Activated naive CD8-positive, alpha-beta T cell treated with anti-CD3 and anti-CD28 coated beads, Interleukin-2, amount 50 U/mL, for 24 hours (primary cell): Measurements from ENCODE around the gene KIAA0232.
A peak's percentile ranks its signal among the peaks of the same experiment; 100 is the strongest.

Source experiments
- ATAC-seq: fragments of 150-1000 bp; cut with Tn5 transposase; one replicate; pipeline ENCODE4 v1.10.0; 2021
- DNase-seq: peaks from one replicate; pipeline ENCODE4 v3.0.0; 2021
- H3K27ac Mint-ChIP-seq: one replicate; pipeline ENCODE4 v1.8.0; 2021; ENCODE audit warnings: mild to moderate bottlenecking, mixed read lengths
- H3K27me3 Mint-ChIP-seq: one replicate; pipeline ENCODE4 v1.8.0; 2021; ENCODE audit warnings: mixed read lengths
- H3K36me3 Mint-ChIP-seq: one replicate; pipeline ENCODE4 v1.8.0; 2021; ENCODE audit warnings: low read depth, mixed read lengths
- H3K4me1 Mint-ChIP-seq: one replicate; pipeline ENCODE4 v1.8.0; 2021; ENCODE audit warnings: mixed read lengths
- H3K4me3 Mint-ChIP-seq: one replicate; pipeline ENCODE4 v1.8.0; 2021; ENCODE audit warnings: mild to moderate bottlenecking, moderate library complexity, mixed read lengths
- H3K9me3 Mint-ChIP-seq: one replicate; pipeline ENCODE4 v1.8.0; 2021; ENCODE audit warnings: mixed read lengths

The KIAA0232 gene

DNA sequence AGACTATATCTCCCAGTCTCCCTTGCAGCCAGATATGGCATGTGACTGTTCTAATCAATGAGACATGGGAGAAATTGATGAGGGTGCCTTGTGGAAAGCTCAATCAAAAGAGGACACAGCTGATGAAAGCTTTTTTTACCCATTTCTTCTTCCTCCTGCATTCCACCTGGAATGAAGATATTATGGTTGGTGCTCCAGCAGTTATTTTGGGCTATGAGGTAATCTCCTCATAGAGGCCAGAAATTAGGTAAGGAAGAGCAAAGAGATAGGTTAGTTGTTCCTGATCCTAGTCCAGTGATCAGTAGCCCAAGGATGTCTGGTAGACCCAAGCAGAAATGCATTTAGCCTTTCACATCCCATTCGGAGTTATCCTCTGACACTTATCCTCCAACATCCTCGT, 16.8 kb upstream of the KIAA0232 start:
- Mint-ChIP-seq H3K4me1 (peaks cover 28% of the 10 kb centered on the region), H3K9me3 (no peaks in the 10 kb centered on the region), H3K27me3 (no peaks in the 10 kb centered on the region), H3K36me3 (no peaks in the 10 kb centered on the region), H3K4me3 (no peak overlapping the region), H3K27ac (no peak overlapping the region)
- no peak for ATAC-seq
- no peak for DNase-seq

DNA sequence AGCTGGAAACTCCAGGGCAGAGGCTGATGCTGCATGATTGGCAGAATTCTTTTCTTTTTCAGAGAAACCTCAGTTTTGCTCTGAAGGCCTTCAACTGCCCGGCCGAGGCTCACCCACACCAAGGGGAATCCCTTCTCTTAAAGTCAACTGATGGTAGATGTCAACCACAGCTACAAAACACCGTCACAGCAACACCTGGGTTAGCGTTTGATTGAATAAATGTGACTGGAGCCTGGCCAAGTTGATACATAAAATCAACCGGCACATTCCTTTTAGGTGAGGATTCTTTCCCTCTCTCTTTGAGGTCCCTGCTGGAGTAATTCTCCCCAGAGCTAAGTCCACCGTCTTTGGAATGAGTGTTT, 15.2 kb upstream of the KIAA0232 start:
- Mint-ChIP-seq H3K4me1 (peaks cover 20% of the 10 kb centered on the region), H3K27me3 (no peaks in the 10 kb centered on the region), H3K36me3 (no peaks in the 10 kb centered on the region), H3K27ac (no peak overlapping the region), H3K4me3 (no peak overlapping the region), H3K9me3 (no peaks in the 10 kb centered on the region)
- no peak for DNase-seq
- ATAC-seq: no peak

DNA sequence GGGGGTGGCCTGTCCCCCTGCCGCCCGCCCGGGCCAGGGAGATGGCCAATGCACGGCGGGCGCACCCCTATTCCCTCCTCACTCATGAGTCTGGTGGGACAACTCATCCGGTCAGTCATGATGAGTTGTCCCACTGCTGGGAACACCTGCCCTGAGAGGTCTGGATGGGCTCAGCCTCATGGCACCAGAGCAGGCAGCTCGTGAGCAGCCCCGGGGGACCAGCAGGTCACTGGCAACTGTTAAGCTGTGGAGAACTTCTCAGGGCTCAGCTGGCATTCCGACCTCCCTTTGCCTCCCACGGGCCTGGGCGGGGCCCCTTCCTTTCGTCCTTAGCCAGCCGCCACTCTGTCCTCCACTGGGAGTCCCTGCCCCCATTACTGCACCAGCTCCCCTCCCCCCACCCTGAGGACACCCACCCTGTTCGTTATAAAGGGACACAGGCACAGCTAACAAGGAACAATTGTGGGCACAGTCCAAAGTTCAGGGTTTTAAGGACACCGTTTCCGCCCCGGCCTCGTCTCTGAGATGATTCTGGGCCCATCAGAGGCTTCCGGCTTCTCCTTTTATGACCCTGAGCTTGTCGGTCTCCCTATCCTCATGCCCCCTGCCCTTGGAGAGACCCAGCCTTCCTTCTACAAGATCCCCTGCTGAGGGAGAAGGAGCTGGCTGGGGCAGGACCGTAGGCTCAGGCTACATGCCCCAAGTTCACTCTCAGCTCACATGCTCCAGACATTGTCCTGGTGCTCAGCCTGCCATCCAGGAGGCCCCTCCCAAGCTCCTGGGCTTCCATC, 14.6 kb upstream of the KIAA0232 start:
- no peaks in the 10 kb centered on the region for H3K27me3 Mint-ChIP-seq
- H3K36me3 Mint-ChIP-seq: no peaks in the 10 kb centered on the region
- H3K4me1 Mint-ChIP-seq: peaks cover 20% of the 10 kb centered on the region
- H3K27ac Mint-ChIP-seq: no peak overlapping the region
- no peaks in the 10 kb centered on the region for H3K9me3 Mint-ChIP-seq
- ATAC-seq (no peak), DNase-seq (no peak)
- H3K4me3 Mint-ChIP-seq: no peak overlapping the region

DNA sequence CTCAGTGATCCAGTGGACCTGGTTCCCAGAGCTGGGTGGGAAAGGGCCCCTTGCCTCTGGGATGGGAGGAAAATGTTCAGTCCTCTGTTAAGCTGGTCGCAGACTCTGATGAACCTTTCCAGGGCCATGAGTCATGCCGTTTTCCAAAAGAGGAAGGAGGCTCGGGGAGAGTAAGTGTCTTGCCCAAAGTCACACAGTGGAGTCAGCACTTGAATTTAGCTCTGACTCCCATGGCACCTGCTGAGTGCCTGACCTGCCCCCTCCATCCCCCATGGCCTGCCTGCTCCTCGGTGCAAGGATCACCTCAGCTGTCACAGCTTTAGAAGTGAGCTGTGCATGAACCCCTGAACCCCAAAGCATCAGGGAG, 14.0 kb upstream of the KIAA0232 start:
- Mint-ChIP-seq H3K9me3 (no peaks in the 10 kb centered on the region), H3K27ac (no peak overlapping the region), H3K27me3 (no peaks in the 10 kb centered on the region), H3K36me3 (no peaks in the 10 kb centered on the region), H3K4me3 (no peak overlapping the region), H3K4me1 (peaks cover 20% of the 10 kb centered on the region)
- ATAC-seq (peak; percentile 41), DNase-seq (no peak)

GRCh38 chr4:6769233-6769988, 13.1 kb upstream of the KIAA0232 start:
- no peak overlapping the region for H3K27ac Mint-ChIP-seq
- no peak overlapping the region for H3K4me3 Mint-ChIP-seq
- H3K4me1 Mint-ChIP-seq: peaks cover 20% of the 10 kb centered on the region

GRCh38 chr4:6769989-6770420, 12.5 kb upstream of the KIAA0232 start:
- no peak overlapping the region for H3K27ac Mint-ChIP-seq
- no peaks in the 10 kb centered on the region for H3K36me3 Mint-ChIP-seq
- H3K4me1 Mint-ChIP-seq: peaks cover 20% of the 10 kb centered on the region

More at GRCh38 chr4:6769233-6769988, 13.1 kb upstream of the KIAA0232 start:
- no peaks in the 10 kb centered on the region for H3K9me3 Mint-ChIP-seq
- no peaks in the 10 kb centered on the region for H3K27me3 Mint-ChIP-seq
- H3K36me3 Mint-ChIP-seq: no peaks in the 10 kb centered on the region
- ATAC-seq: peak; percentile 42
- peak; percentile 41 for DNase-seq

DNA sequence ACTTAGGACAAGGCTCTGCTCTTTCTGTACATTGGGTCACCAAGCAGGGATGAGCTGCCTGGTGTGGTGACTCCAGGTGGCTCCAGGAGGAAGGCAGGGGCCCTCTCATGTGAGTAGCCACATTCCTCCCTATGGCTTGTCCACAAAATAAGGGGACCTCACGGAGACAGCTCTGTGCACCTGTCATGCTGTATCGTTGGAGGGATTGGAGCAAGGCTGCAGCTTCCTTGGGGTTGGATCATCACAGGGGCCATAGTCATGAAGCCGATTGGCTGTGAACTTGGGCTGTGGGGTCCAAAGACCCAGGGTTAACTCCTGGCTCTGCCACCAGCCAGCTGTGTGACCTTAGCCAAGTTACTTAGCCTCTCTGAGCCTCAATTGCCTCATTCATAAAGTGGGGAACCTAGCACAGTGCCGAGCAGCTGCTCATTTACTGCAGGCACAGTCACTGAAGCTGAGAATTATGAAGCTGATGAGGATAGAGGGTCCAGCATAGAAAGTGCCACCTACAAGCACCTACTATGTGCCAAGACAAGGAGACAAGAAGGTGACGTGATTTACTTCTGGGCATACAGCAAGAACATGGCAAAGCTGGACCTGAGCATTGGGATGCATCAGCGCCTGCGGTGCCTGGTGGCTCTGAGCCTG, 11.8 kb upstream of the KIAA0232 start:
- ATAC-seq: no peak
- no peaks in the 10 kb centered on the region for H3K36me3 Mint-ChIP-seq
- DNase-seq: no peak
- no peak overlapping the region for H3K4me3 Mint-ChIP-seq
- H3K9me3 Mint-ChIP-seq: no peaks in the 10 kb centered on the region
- H3K27ac Mint-ChIP-seq: no peak overlapping the region
- peaks cover 20% of the 10 kb centered on the region for H3K4me1 Mint-ChIP-seq
- H3K27me3 Mint-ChIP-seq: no peaks in the 10 kb centered on the region

More at GRCh38 chr4:6769989-6770420, 12.5 kb upstream of the KIAA0232 start:
- Mint-ChIP-seq H3K9me3 (no peaks in the 10 kb centered on the region), H3K4me3 (no peak overlapping the region), H3K27me3 (no peaks in the 10 kb centered on the region)
- ATAC-seq (no peak), DNase-seq (no peak)

DNA sequence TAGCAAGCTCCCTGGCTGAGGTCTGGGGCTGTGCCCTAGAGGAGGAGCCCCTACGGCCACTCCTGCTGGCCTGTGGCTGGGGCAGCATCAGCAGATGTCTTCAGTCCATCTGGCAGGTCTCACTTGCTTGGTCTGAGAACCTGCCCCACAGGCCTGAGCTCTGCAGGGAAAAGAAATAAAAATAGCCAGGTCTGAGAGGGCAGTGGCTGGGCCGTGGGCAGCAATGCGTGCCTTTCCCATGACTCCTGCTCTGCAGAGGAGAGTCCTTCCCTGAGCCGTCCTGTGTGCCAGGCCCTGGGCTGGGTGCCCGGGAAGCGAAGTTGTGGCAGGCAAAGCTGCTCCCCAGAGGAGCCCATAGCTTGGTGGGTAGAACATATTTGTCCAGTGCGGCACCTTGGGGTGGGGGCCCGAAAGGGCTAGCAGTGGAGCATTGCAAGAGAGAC, 11.3 kb upstream of the KIAA0232 start:
- no peaks in the 10 kb centered on the region for H3K36me3 Mint-ChIP-seq
- no peak overlapping the region for H3K4me3 Mint-ChIP-seq
- ATAC-seq (no peak), DNase-seq (no peak)
- peaks cover 18% of the 10 kb centered on the region for H3K4me1 Mint-ChIP-seq
- H3K27me3 Mint-ChIP-seq: no peaks in the 10 kb centered on the region
- H3K27ac Mint-ChIP-seq: no peak overlapping the region
- H3K9me3 Mint-ChIP-seq: no peaks in the 10 kb centered on the region

DNA sequence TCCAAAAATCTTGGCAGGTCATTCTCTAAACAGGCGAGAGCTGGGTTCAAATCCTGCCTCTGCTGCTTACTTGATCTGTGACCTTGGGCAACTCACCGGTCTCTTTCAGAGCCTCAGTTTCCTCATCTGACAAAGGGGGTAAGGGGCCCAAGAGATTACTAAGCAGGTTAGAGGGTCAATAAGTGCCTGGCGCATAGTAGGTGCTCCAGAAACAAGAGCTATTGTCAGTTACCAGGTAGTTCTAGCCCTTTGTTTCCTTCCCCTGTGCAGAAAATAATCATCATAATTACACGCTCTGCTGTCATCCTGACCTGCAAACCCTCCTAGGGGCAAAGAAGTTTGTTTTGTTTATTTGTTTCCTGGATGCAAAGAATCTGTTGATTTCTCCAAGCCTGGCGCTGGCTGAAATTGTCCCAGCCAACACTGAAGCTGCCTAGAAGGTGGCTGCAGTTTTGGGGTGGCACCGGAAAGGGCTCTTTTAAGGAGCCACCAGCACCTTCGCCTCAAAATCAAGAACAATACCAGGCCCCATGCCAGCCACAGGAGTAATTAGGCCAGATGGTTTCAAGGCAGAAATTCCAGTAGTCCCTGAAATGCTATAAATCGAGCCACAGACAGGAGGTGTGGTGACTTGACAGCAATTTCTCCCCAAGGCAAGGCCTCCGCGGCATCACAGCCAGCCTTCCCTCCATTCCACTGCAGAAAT, 10.2 kb upstream of the KIAA0232 start:
- no peak for DNase-seq
- H3K27ac Mint-ChIP-seq: no peak overlapping the region
- no peaks in the 10 kb centered on the region for H3K36me3 Mint-ChIP-seq
- H3K9me3 Mint-ChIP-seq: no peaks in the 10 kb centered on the region
- H3K4me1 Mint-ChIP-seq: peaks cover 25% of the 10 kb centered on the region
- no peak for ATAC-seq
- no peak overlapping the region for H3K4me3 Mint-ChIP-seq
- no peaks in the 10 kb centered on the region for H3K27me3 Mint-ChIP-seq

- ATAC-seq (no peak), DNase-seq (no peak)
- Mint-ChIP-seq H3K9me3 (no peaks in the 10 kb centered on the region), H3K27ac (no peak overlapping the region), H3K27me3 (no peaks in the 10 kb centered on the region), H3K36me3 (no peaks in the 10 kb centered on the region), H3K4me1 (peaks cover 32% of the 10 kb centered on the region), H3K4me3 (no peak overlapping the region)
Measured at GRCh38 chr4:6773106-6773505, 9.4 kb upstream of the KIAA0232 start.

GRCh38 chr4:6773616-6774540, 8.6 kb upstream of the KIAA0232 start:
- no peaks in the 10 kb centered on the region for H3K9me3 Mint-ChIP-seq
- no peak for DNase-seq
- H3K27me3 Mint-ChIP-seq: no peaks in the 10 kb centered on the region
- H3K4me1 Mint-ChIP-seq: peaks cover 30% of the 10 kb centered on the region
- no peak overlapping the region for H3K4me3 Mint-ChIP-seq
- no peak for ATAC-seq
- H3K36me3 Mint-ChIP-seq: no peaks in the 10 kb centered on the region
- H3K27ac Mint-ChIP-seq: no peak overlapping the region

GRCh38 chr4:6775746-6776145, 6.8 kb upstream of the KIAA0232 start:
- no peak for DNase-seq
- H3K4me1 Mint-ChIP-seq: peaks cover 29% of the 10 kb centered on the region
- no peak for ATAC-seq
- H3K36me3 Mint-ChIP-seq: no peaks in the 10 kb centered on the region
- H3K27ac Mint-ChIP-seq: no peak overlapping the region
- H3K9me3 Mint-ChIP-seq: no peaks in the 10 kb centered on the region
- H3K4me3 Mint-ChIP-seq: no peak overlapping the region
- H3K27me3 Mint-ChIP-seq: no peaks in the 10 kb centered on the region

- ATAC-seq (peak; percentile 26), DNase-seq (no peak)
- Mint-ChIP-seq H3K27ac (peak overlapping the region; percentile 85), H3K36me3 (no peaks in the 10 kb centered on the region), H3K4me3 (peak overlapping the region; percentile 43), H3K4me1 (peaks cover 41% of the 10 kb centered on the region), H3K9me3 (no peaks in the 10 kb centered on the region), H3K27me3 (no peaks in the 10 kb centered on the region)
Measured at GRCh38 chr4:6776920-6777635, 5.4 kb upstream of the KIAA0232 start.
